ENCODE results near the gene GNB1L. TPM values are rescaled to one million over a fixed set of nuclear protein-coding genes. Genes with fewer than 3 reads are reported as not detected.

GNB1L gene
- total RNA-seq, 1 experiment from 2014 or later, result 18.0 TPM

DNA sequence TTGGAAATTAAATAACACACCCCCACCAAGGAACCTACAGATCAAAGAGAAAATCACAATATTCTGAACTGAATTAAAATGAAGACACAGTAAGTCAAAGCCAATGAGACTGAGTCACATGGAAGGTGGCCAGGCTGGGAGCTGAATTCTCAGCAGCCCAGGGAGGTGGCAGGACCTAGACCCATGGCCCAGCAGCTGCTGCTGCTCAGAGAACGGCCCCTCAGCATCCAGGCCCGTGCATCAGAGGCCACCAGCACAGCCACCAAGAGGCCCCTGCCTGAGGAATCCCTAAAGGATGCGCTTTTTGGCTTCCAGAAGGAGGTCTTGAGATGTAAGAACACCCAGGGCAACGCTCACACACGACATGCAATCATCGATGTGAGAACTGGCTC lies 59.1 kb downstream of the GNB1L start (continued):
- TF ChIP-seq, protein P1, sequence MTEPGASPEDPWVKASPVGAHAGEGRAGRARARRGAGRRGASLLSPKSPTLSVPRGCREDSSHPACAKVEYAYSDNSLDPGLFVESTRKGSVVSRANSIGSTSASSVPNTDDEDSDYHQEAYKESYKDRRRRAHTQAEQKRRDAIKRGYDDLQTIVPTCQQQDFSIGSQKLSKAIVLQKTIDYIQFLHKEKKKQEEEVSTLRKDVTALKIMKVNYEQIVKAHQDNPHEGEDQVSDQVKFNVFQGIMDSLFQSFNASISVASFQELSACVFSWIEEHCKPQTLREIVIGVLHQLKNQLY (CRISPR knock-in tag; IDR thresholded peaks at IDR 0.05), result no peak
- TF ChIP-seq, protein P2, sequence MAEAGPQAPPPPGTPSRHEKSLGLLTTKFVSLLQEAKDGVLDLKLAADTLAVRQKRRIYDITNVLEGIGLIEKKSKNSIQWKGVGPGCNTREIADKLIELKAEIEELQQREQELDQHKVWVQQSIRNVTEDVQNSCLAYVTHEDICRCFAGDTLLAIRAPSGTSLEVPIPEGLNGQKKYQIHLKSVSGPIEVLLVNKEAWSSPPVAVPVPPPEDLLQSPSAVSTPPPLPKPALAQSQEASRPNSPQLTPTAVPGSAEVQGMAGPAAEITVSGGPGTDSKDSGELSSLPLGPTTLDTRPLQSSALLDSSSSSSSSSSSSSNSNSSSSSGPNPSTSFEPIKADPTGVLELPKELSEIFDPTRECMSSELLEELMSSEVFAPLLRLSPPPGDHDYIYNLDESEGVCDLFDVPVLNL (CRISPR knock-in tag; IDR thresholded peaks at IDR 0.05; ENCODE audit: borderline replicate concordance, low read depth), result no peak
- no peak for TF ChIP-seq ZNF671 (CRISPR knock-in tag; IDR thresholded peaks at IDR 0.05)
- no peak for TF ChIP-seq ZNF138 (CRISPR knock-in tag; conservative IDR thresholded peaks at IDR 0.05)
- TF ChIP-seq IRF2 (CRISPR knock-in tag; IDR thresholded peaks at IDR 0.05; ENCODE audit: borderline replicate concordance, low read depth), result no peak
- TF ChIP-seq ZNF396 (CRISPR knock-in tag; IDR thresholded peaks at IDR 0.05; ENCODE audit: borderline replicate concordance), result no peak
- TF ChIP-seq, protein P3, sequence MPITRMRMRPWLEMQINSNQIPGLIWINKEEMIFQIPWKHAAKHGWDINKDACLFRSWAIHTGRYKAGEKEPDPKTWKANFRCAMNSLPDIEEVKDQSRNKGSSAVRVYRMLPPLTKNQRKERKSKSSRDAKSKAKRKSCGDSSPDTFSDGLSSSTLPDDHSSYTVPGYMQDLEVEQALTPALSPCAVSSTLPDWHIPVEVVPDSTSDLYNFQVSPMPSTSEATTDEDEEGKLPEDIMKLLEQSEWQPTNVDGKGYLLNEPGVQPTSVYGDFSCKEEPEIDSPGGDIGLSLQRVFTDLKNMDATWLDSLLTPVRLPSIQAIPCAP (CRISPR knock-in tag; IDR thresholded peaks at IDR 0.05), result no peak
- TF ChIP-seq NFATC4 (CRISPR knock-in tag; IDR thresholded peaks at IDR 0.05), result no peak
- no peak for TF ChIP-seq MAX (CRISPR knock-in tag; IDR thresholded peaks at IDR 0.05)
- no peak for TF ChIP-seq NR1H2 (CRISPR knock-in tag; IDR thresholded peaks at IDR 0.05)
- TF ChIP-seq, protein P4, sequence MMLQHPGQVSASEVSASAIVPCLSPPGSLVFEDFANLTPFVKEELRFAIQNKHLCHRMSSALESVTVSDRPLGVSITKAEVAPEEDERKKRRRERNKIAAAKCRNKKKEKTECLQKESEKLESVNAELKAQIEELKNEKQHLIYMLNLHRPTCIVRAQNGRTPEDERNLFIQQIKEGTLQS (CRISPR knock-in tag; conservative IDR thresholded peaks at IDR 0.05), result no peak

GRCh38 chr22:19793661-19794310 lies 60.9 kb downstream of the GNB1L start:
- ATAC-seq (no peak), DNase-seq (ENCODE audit: low spot score) (no peak)
- H3K4me3 Mint-ChIP-seq, result no peak overlapping the region
- no peaks in the 10 kb centered on the region; the same call in 1 of the 2 replicates for H3K27me3 Mint-ChIP-seq (ENCODE audit: low read depth)
- H3K36me3 Mint-ChIP-seq, result 0 out of 2 replicates have a peak, but pooled peaks cover 3% of the 10 kb centered on the region
- no peak overlapping the region for H3K27ac Mint-ChIP-seq
- ChIA-PET CTCF (no interaction called here), POLR2A (no interaction called here)
- H3K9me3 Mint-ChIP-seq, result no peaks in the 10 kb centered on the region
- H3K4me1 Mint-ChIP-seq, result no peaks in the 10 kb centered on the region
- TF ChIP-seq SP1 (CRISPR knock-in tag; conservative IDR thresholded peaks at IDR 0.05) (no peak), ZNF425 (CRISPR knock-in tag; conservative IDR thresholded peaks at IDR 0.05) (no peak), NR2C2 (CRISPR knock-in tag; IDR thresholded peaks at IDR 0.05) (no peak), ZNF232 (CRISPR knock-in tag; IDR thresholded peaks at IDR 0.05) (no peak), TCF7 (CRISPR knock-in tag; IDR thresholded peaks at IDR 0.05; ENCODE audit: low read depth) (no peak), USF1 (CRISPR knock-in tag; IDR thresholded peaks at IDR 0.05) (no peak), CTCF (IDR thresholded peaks at IDR 0.05) (no peak), IRF2 (CRISPR knock-in tag; IDR thresholded peaks at IDR 0.05; ENCODE audit: borderline replicate concordance, low read depth) (no peak), ETV6 (CRISPR knock-in tag; IDR thresholded peaks at IDR 0.05) (no peak)
- TF ChIP-seq, protein P5, sequence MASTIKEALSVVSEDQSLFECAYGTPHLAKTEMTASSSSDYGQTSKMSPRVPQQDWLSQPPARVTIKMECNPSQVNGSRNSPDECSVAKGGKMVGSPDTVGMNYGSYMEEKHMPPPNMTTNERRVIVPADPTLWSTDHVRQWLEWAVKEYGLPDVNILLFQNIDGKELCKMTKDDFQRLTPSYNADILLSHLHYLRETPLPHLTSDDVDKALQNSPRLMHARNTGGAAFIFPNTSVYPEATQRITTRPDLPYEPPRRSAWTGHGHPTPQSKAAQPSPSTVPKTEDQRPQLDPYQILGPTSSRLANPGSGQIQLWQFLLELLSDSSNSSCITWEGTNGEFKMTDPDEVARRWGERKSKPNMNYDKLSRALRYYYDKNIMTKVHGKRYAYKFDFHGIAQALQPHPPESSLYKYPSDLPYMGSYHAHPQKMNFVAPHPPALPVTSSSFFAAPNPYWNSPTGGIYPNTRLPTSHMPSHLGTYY (CRISPR knock-in tag; IDR thresholded peaks at IDR 0.05), result no peak
- TF ChIP-seq, protein P6, sequence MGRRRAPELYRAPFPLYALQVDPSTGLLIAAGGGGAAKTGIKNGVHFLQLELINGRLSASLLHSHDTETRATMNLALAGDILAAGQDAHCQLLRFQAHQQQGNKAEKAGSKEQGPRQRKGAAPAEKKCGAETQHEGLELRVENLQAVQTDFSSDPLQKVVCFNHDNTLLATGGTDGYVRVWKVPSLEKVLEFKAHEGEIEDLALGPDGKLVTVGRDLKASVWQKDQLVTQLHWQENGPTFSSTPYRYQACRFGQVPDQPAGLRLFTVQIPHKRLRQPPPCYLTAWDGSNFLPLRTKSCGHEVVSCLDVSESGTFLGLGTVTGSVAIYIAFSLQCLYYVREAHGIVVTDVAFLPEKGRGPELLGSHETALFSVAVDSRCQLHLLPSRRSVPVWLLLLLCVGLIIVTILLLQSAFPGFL (CRISPR knock-in tag; IDR thresholded peaks at IDR 0.05; ENCODE audit: borderline replicate concordance), result no peak
- TF ChIP-seq, protein P7, sequence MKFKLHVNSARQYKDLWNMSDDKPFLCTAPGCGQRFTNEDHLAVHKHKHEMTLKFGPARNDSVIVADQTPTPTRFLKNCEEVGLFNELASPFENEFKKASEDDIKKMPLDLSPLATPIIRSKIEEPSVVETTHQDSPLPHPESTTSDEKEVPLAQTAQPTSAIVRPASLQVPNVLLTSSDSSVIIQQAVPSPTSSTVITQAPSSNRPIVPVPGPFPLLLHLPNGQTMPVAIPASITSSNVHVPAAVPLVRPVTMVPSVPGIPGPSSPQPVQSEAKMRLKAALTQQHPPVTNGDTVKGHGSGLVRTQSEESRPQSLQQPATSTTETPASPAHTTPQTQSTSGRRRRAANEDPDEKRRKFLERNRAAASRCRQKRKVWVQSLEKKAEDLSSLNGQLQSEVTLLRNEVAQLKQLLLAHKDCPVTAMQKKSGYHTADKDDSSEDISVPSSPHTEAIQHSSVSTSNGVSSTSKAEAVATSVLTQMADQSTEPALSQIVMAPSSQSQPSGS (CRISPR knock-in tag; IDR thresholded peaks at IDR 0.05; ENCODE audit: borderline replicate concordance, low read depth), result no peak
- TF ChIP-seq, protein P3 (CRISPR knock-in tag; IDR thresholded peaks at IDR 0.05), result no peak

All from WTC11 (cell line).